GM21825 (cell line): Measurements from ENCODE around the gene PKD1.

Experiments used
- ATAC-seq: cut with Tn5 transposase; IDR thresholded peaks from one replicate; pipeline ENCODE4 v1.9.1; 2021; ENCODE audit warnings: mild to moderate bottlenecking, moderate library complexity; ENCODE audit not compliant: unreplicated experiment

Gene PKD1

DNA sequence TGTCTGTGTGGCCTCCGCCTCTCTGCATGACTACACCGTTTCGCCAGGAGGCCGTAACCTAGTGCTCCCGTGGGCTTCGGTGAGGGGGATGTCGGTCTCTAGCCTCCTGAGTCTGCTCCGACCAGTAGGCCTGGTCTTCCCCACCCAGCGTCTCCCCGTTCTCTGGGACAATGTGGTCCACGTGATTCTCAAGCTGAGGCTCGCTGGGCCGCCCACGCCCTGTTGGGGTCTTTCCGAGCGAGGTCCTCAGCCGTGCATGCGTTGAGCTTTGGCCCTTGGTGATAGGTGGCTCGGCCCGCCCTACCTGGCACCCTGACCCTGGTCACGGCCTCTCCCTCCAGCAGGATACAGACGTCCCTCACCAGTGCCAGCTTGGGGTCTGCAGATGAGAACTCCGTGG is 57.0 kb downstream of the PKD1 start:
- ATAC-seq = no peak

- ATAC-seq = no peak
These were observed 57.6 kb downstream of the PKD1 start for GRCh38 chr16:2078096-2078495.

- ATAC-seq = no peak
These were observed 58.0 kb downstream of the PKD1 start for GRCh38 chr16:2077696-2078095.

DNA sequence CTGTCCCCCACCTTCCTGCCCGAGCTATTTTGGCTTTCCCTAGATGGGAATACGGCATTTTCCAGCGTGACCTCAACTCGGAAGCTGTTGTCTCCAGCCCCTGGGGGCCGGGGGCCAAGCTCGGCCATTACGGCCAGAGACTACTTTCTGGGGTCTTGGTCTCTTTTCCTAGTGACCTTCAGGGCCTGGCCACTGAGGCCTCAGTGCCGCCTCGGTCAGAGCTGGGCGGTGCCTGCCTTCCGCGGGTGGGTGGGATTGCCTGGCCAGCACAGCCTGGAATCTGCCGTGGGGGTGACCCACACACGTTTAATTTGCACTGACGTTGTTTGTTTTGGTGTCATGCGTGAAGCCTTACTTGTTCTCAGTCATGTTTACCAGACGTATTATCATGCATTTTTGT is 58.7 kb downstream of the PKD1 start:
- no peak for ATAC-seq

DNA sequence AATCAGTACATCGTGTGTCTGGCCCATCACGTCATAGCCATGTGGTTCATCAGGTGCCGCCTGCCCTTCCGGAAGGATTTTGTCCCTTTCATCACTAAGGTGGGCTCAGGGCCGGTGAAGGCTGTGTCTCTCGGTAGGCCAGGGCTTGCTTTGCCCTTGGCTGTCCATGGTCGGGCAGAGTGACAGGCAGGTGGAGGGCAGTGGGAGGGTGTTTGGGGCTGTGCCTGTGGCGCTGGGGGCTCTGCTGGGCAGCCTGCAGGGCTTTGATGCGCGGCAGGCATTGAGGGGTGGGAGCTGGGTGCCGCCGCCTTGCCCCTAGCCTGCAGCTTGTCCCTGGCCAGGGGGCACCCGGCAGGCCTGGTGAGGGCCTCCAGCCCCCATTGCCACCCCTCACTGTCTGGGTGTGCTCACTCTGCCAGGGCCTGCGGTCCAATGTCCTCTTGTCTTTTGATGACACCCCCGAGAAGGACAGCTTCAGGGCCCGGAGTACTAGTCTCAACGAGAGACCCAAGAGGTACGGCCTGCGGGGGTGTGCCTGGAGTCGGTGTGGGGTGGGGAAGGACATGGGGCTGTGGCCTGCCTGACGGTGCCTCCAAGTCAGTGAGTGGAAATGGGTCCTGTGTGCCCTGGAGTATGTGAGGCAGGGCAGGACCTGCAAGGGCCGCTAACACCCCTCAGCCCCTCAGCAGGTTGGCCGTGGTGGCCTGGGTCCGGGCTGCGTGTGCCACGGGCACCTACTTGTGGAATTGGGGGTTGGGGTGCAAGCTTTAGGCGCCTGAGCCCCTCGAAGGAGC is 59.4 kb downstream of the PKD1 start:
- ATAC-seq = no peak

DNA sequence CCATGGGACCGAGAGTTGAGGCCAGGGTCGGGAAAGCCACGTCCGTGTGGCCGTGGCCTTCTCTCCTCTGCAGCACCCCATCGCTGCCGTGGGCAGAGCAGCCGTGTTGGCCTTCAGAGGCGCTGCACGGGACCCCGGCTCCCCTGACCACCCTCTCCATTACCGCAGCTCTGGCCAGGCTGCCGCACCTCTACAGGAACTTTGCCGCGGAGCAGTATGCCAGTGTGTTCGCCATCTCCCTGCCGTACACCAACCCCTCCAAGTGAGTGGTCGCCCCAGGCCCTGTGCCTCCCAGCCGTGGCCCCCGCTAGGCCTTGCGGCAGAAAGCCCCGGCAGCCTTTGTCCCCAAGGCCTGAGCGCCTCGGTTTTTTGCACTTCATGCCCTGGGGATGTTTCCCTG is 60.1 kb downstream of the PKD1 start:
- no peak for ATAC-seq

DNA sequence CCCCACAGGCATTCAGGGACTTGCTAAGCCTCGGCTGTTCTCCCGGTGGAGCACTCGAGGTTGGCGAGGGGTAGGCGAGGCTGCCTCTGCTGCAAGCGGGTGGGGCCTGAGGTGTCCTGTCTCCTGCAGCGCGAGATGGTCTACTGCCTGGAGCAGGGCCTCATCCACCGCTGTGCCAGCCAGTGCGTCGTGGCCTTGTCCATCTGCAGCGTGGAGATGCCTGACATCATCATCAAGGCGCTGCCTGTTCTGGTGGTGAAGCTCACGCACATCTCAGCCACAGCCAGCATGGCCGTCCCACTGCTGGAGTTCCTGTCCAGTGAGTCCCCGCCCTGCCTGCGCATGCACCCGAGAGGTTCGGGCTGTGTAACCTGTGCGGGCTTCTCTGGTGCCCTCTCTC is 61.6 kb downstream of the PKD1 start:
- ATAC-seq = no peak

DNA sequence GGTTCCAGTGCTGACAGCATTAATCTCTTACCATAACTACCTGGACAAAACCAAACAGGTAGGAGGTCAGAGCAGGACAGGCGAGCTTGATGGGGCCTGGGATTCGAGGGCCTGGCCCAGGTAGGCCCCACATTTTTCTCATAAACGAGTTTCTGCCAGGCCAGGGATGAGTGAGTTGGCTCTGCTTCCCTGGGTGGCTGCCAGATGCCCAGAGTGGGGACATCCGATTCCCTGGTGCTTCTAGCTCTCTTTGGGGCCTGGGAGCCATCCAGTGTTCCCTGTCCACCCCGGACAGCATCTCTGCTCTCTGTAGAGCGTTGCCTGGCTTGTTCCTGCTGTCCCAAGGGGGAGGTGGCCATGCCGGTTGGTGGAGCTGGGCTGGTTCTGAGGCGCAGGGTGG is 62.8 kb downstream of the PKD1 start:
- no peak for ATAC-seq

GRCh38 chr16:2071454-2072202 is 64.1 kb downstream of the PKD1 start:
- ATAC-seq = no peak

GRCh38 chr16:2070576-2071453 is 64.9 kb downstream of the PKD1 start:
- no peak for ATAC-seq

GRCh38 chr16:2066139-2066538 is 69.6 kb downstream of the PKD1 start:
- ATAC-seq = no peak

DNA sequence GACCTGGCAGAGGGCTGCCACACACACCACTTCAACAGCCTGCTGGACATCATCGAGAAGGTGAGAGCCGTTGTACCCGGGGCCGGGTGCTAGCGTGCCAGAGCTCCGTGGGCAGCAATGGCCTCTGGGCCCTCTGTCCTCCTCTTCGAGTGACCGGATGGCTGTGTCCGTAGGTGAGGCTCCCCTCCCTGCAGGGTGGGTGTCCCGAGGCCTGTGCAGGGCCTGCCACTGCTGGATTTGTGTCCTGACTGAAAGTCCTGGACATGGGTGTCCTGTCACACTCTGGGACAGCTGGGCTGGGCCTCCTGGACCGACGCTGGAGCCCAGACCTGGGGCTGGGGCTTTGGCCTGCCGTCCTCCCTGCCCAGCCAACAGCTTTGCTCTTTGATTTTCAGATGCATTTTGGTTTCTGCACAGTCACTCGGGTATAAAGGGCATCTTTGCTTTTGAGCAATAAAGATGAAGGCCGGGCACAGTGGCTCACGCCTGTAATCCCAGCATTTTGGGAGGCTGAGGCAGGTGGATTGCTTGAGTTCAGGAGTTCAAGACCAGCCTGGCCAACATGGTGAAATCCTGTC is 71.2 kb downstream of the PKD1 start:
- no peak for ATAC-seq

- ATAC-seq = no peak
These were observed 71.8 kb downstream of the PKD1 start for GRCh38 chr16:2063861-2064260.

DNA sequence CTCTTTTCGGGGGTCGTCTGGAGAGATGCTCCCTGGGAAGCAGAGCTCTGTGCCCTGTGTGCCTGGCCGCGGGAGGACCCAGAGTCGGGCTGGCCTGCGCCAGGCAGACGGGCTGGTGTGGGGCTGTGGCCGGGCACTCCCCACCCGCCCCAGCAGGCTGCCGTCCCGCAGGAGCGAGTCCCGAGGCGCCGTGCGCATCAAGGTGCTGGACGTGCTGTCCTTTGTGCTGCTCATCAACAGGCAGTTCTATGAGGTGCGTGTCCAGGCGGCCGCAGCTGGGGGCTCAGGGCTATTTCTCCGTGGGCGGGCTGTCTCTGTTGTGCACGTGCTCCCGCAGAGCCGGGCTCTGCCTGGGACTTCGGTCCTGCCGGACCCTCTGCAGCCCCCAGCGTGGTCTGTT is 72.9 kb downstream of the PKD1 start:
- ATAC-seq = no peak

GRCh38 chr16:2061526-2061925 is 74.2 kb downstream of the PKD1 start:
- ATAC-seq = no peak

- no peak for ATAC-seq
These were observed 74.7 kb downstream of the PKD1 start for GRCh38 chr16:2061023-2061422.

GRCh38 chr16:2060346-2060745 is 75.4 kb downstream of the PKD1 start:
- no peak for ATAC-seq

DNA sequence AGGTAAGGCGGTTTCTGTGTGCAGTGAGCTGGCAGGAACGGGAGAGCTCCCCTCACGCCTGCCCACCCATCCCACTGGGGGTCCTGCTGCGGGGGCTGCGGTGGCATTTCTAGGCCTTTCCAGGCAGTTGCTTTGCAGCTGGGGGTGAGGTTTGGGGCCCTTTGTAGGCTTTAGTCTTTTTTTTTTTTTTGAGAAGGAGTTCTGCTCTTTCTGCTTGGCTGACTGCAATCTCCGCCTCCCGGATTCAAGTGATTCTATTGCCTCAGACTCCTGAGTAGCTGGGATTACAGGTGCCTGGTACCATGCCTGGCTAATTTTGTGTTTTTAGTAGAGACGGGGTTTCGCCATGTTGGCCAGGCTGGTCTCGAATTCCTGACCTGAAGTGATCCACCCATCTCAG is 76.8 kb downstream of the PKD1 start:
- ATAC-seq = no peak

- no peak for ATAC-seq
These were observed 77.3 kb downstream of the PKD1 start for GRCh38 chr16:2058420-2058819.

DNA sequence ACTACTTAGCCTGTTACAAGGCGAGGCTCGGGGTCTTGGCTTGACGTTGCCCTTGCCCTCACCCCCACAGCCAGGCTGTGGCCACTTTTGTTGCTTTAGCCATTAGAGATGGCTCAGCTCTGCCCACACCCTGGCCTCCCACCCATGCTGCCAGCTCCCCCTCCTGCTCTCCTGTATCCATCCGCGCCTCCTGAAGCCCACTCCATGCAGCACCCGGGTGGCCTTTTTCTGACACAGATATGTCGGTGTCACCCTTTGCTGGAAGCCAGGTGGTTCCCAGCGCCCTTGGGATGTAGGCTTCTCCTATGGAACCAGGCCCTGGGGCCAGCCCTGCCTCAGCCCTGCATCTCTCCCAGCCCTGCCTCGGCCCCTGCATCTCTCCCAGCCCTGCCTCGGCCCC is 78.3 kb downstream of the PKD1 start:
- ATAC-seq = no peak
